Skeletal muscle satellite cell (primary cell): ENCODE results near the gene ANKS4B.
"Not testable (repeated sequence)": the region's sequence is repeated elsewhere in the genome, so short reads cannot be mapped to it uniquely, and the experiment has no call there.

Source experiments
- H3K27me3 ChIP-seq: 2 replicates; pipeline ENCODE4 v1.7.0; 2013; ENCODE audit warnings: low read length; ENCODE audit not compliant: control insufficient read depth, insufficient read depth
- H3K36me3 ChIP-seq: 2 replicates; pipeline ENCODE4 v1.7.0; 2013; ENCODE audit warnings: mild to moderate bottlenecking, control low read depth, low read length; ENCODE audit not compliant: insufficient read depth
- H3K4me1 ChIP-seq: 2 replicates; pipeline ENCODE4 v1.7.0; 2013; ENCODE audit warnings: low read length; ENCODE audit not compliant: control insufficient read depth, insufficient read depth
- H3K4me2 ChIP-seq: 2 replicates; pipeline ENCODE4 v1.7.0; 2013; ENCODE audit warnings: mild to moderate bottlenecking, low read length
- H3K4me3 ChIP-seq: 2 replicates; pipeline ENCODE4 v1.7.0; 2013; ENCODE audit warnings: low read length
- H3K9ac ChIP-seq: 2 replicates; pipeline ENCODE4 v1.7.0; 2013; ENCODE audit warnings: mild to moderate bottlenecking, low read depth, low read length, moderate library complexity
- H3K9me3 ChIP-seq: replicated peaks from 2 replicates; pipeline ENCODE4 v1.7.0; 2013; ENCODE audit warnings: mild to moderate bottlenecking, control low read depth, low read length

ANKS4B gene

GRCh38 chr16:21265104-21265837 lies 31.8 kb downstream of the ANKS4B start:
- peaks cover 36% of the 10 kb centered on the region for H3K4me1 ChIP-seq
- H3K36me3 ChIP-seq, result no peaks in the 10 kb centered on the region
- H3K4me3 ChIP-seq, result no peak overlapping the region
- no peaks in the 10 kb centered on the region for H3K9me3 ChIP-seq
- peak overlapping the region; percentile 8 for H3K4me2 ChIP-seq
- H3K27me3 ChIP-seq, result peaks cover 5% of the 10 kb centered on the region
- no peak overlapping the region for H3K9ac ChIP-seq

GRCh38 chr16:21267298-21267697 lies 33.8 kb downstream of the ANKS4B start:
- H3K4me2 ChIP-seq, result no peak overlapping the region
- H3K36me3 ChIP-seq, result no peaks in the 10 kb centered on the region
- H3K9ac ChIP-seq, result no peak overlapping the region
- peaks cover 15% of the 10 kb centered on the region for H3K27me3 ChIP-seq
- H3K9me3 ChIP-seq, result no peaks in the 10 kb centered on the region
- H3K4me1 ChIP-seq, result peaks cover 27% of the 10 kb centered on the region
- H3K4me3 ChIP-seq, result no peak overlapping the region

- Histone ChIP-seq H3K4me2 (no peak overlapping the region), H3K9me3 (no peaks in the 10 kb centered on the region), H3K4me1 (peaks cover 27% of the 10 kb centered on the region), H3K4me3 (no peak overlapping the region), H3K27me3 (peaks cover 19% of the 10 kb centered on the region), H3K9ac (no peak overlapping the region), H3K36me3 (no peaks in the 10 kb centered on the region)
Observed at GRCh38 chr16:21268236-21268635, 34.7 kb downstream of the ANKS4B start.

- Histone ChIP-seq H3K36me3 (no peaks in the 10 kb centered on the region), H3K9me3 (no peaks in the 10 kb centered on the region), H3K4me3 (no peak overlapping the region), H3K4me1 (no peaks in the 10 kb centered on the region), H3K4me2 (no peak overlapping the region), H3K9ac (no peak overlapping the region), H3K27me3 (peaks cover 58% of the 10 kb centered on the region)
Observed at GRCh38 chr16:21272253-21272652, 38.8 kb downstream of the ANKS4B start.

- H3K36me3 ChIP-seq, H3K4me2 ChIP-seq, H3K9ac ChIP-seq, H3K4me1 ChIP-seq, H3K4me3 ChIP-seq, H3K9me3 ChIP-seq: not testable (repeated sequence)
- H3K27me3 ChIP-seq, result peaks cover 63% of the 10 kb centered on the region
Observed at GRCh38 chr16:21272763-21273162, 39.3 kb downstream of the ANKS4B start.

- Histone ChIP-seq H3K27me3 (peaks cover 77% of the 10 kb centered on the region), H3K36me3 (no peaks in the 10 kb centered on the region), H3K4me2 (no peak overlapping the region), H3K9ac (no peak overlapping the region), H3K4me3 (no peak overlapping the region), H3K9me3 (no peaks in the 10 kb centered on the region), H3K4me1 (peaks cover 4% of the 10 kb centered on the region)
Observed at GRCh38 chr16:21274172-21274726, 40.8 kb downstream of the ANKS4B start.

- peaks cover 85% of the 10 kb centered on the region for H3K27me3 ChIP-seq
- H3K4me2 ChIP-seq, result no peak overlapping the region
- no peaks in the 10 kb centered on the region for H3K9me3 ChIP-seq
- peaks cover 4% of the 10 kb centered on the region for H3K4me1 ChIP-seq
- no peak overlapping the region for H3K4me3 ChIP-seq
- H3K36me3 ChIP-seq, result no peaks in the 10 kb centered on the region
- H3K9ac ChIP-seq, result no peak overlapping the region
Observed at GRCh38 chr16:21275529-21275928, 42.0 kb downstream of the ANKS4B start.

GRCh38 chr16:21276090-21276489 lies 42.6 kb downstream of the ANKS4B start:
- Histone ChIP-seq H3K36me3 (no peaks in the 10 kb centered on the region), H3K9ac (no peak overlapping the region), H3K4me2 (no peak overlapping the region), H3K9me3 (no peaks in the 10 kb centered on the region), H3K27me3 (peaks cover 80% of the 10 kb centered on the region), H3K4me3 (no peak overlapping the region), H3K4me1 (peaks cover 4% of the 10 kb centered on the region)

- no peak overlapping the region for H3K9ac ChIP-seq
- peak overlapping the region; percentile 87 for H3K4me2 ChIP-seq
- peaks cover 82% of the 10 kb centered on the region for H3K27me3 ChIP-seq
- no peaks in the 10 kb centered on the region for H3K36me3 ChIP-seq
- no peaks in the 10 kb centered on the region for H3K9me3 ChIP-seq
- peaks cover 4% of the 10 kb centered on the region for H3K4me1 ChIP-seq
- H3K4me3 ChIP-seq, result no peak overlapping the region
Observed at GRCh38 chr16:21277045-21277926, 43.8 kb downstream of the ANKS4B start.

- Histone ChIP-seq H3K4me2 (peak within 1 kb of the TSS; percentile 87), H3K4me1 (peaks cover 4% of the 10 kb centered on the region), H3K27me3 (peaks cover 82% of the 10 kb centered on the region), H3K36me3 (no peaks in the 10 kb centered on the region), H3K9me3 (no peaks in the 10 kb centered on the region), H3K9ac (no peak within 1 kb of the TSS), H3K4me3 (peak within 1 kb of the TSS; percentile 62)
Observed at GRCh38 chr16:21277927-21278706, 44.6 kb downstream of the ANKS4B start, which contains the start of gene CRYM. Gene CRYM (minus strand): TSS chr16:21278290. CDS start chr16:21278251, 39 bp downstream.

- H3K4me2 ChIP-seq, result no peak overlapping the region
Observed at GRCh38 chr16:21279501-21279900, 46.0 kb downstream of the ANKS4B start.

More at GRCh38 chr16:21279501-21279900, 46.0 kb downstream of the ANKS4B start:
- H3K36me3 ChIP-seq, result no peaks in the 10 kb centered on the region
- H3K4me1 ChIP-seq, result peaks cover 6% of the 10 kb centered on the region
- H3K9ac ChIP-seq, result no peak overlapping the region
- H3K27me3 ChIP-seq, result peaks cover 79% of the 10 kb centered on the region
- H3K4me3 ChIP-seq, result no peak overlapping the region
- H3K9me3 ChIP-seq, result no peaks in the 10 kb centered on the region
